ENCODE data around the gene DCAKD.

DNA sequence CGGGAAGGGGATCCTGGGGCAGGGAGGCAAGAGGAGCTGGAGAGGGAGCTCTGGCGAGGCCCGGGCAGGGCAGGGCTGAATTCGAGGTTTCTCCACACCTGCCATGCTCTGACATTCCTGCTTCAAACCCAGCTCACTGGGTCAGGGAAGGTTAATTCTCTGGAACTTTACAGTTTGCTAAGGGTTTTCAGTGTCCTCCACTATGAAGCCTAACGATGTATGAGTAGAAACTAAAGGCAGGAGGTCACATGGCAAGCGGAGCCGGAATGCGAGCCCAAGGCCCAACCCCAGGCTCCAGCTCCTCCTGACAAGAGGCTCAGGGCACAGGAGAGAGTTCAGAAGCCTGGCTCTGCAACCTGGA lies 29.2 kb downstream of the DCAKD start:
- TF ChIP-seq SP1 (IDR thresholded peaks at IDR 0.05; ENCODE audit: low read depth): no peak
- TF ChIP-seq ATF3 (IDR thresholded peaks at IDR 0.05): no peak
- TF ChIP-seq, protein P1, sequence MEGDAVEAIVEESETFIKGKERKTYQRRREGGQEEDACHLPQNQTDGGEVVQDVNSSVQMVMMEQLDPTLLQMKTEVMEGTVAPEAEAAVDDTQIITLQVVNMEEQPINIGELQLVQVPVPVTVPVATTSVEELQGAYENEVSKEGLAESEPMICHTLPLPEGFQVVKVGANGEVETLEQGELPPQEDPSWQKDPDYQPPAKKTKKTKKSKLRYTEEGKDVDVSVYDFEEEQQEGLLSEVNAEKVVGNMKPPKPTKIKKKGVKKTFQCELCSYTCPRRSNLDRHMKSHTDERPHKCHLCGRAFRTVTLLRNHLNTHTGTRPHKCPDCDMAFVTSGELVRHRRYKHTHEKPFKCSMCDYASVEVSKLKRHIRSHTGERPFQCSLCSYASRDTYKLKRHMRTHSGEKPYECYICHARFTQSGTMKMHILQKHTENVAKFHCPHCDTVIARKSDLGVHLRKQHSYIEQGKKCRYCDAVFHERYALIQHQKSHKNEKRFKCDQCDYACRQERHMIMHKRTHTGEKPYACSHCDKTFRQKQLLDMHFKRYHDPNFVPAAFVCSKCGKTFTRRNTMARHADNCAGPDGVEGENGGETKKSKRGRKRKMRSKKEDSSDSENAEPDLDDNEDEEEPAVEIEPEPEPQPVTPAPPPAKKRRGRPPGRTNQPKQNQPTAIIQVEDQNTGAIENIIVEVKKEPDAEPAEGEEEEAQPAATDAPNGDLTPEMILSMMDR (IDR thresholded peaks at IDR 0.05 in 2 of 3, conservative IDR thresholded peaks at IDR 0.05 in 1 of 3; ENCODE audit: borderline replicate concordance in 1 of 3, insufficient read depth in 1 of 3, low read depth in 2 of 3, low read length in 2 of 3): 0 out of 6 replicates have a peak, but pooled peaks of 1 of the 3 experiments have one; percentile 5
- TF ChIP-seq EGR1 (IDR thresholded peaks at IDR 0.05; ENCODE audit: low read depth): no peak
